SK-N-MC (cell line): ENCODE results near the gene ALOX5.

Experiments used
- EZH2 ChIP-seq: fragments of 200-600 bp; sonication (generic); IDR thresholded peaks from one replicate; pipeline ENCODE4 v1.6.1; 2017; ENCODE audit warnings: antibody characterized with exemption
- FOXP2 ChIP-seq: optimal IDR thresholded peaks from 2 replicates; pipeline ENCODE3; 2011; ENCODE audit warnings: mild to moderate bottlenecking, moderate library complexity; ENCODE audit not compliant: insufficient read depth; ENCODE audit errors: extremely low read length, control extremely low read depth
- POLR2AphosphoS5 ChIP-seq: IDR thresholded peaks from 2 replicates; pipeline ENCODE4 v1.6.1; 2012; ENCODE audit warnings: mild to moderate bottlenecking, low read depth, low read length, borderline replicate concordance

DNA sequence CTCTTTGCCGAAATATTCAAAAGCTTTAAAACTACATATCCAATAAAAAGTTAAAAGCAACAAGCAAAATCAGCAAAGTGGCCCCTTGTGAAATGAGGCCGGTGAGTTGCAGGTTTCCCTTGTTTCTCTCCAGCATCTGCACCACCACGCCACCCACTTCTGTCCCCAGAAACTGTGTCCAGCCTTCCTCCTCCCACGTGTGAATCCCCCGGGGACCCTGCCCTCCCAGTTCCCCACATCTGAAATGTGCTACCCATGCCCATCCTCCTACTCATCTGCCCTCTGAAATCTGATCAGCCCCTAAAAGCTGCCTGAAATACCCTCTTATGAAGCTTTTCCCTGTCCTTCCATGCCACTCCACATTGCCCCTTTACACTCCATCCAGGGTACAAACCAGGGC, 3.8 kb downstream of the ALOX5 start:
- no peak for TF ChIP-seq EZH2
- no peak for TF ChIP-seq POLR2AphosphoS5
- TF ChIP-seq FOXP2 = no peak
